ENCODE data around the gene MKRN2. TPM values are rescaled to one million over a fixed set of nuclear protein-coding genes. Genes with fewer than 3 reads are reported as not detected.

The MKRN2 gene
- total and polyA plus RNA-seq, 2 of the 8 experiments (the other 6 are each of a cell fraction or from before 2014, with no cell fraction given), result 15.3 to 17.6 TPM

DNA sequence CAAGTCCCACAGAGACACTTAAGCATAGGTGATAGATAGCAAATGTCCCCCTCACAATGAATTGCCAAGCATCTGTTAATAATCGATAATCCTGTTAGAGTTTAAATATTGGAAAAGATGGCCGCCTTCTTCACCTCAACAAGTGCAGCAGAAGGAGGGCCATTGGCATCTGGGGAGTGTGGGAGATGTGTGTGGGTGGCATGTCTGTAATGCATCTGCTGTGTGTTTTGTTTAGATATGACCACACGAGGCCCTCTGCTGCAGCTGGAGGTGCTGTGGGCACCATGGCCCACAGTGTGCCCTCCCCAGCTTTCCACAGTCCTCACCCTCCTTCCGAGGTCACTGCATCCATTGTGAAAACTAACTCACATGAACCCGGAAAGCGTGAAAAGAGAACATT is 12.9 kb downstream of the MKRN2 start (continued):
- TF ChIP-seq ZNF274 (IDR thresholded peaks at IDR 0.05; ENCODE audit: borderline replicate concordance, extremely low read depth, low read length) (no peak), CREB1 (IDR thresholded peaks at IDR 0.05) (no peak), SAP30 (IDR thresholded peaks at IDR 0.05; ENCODE audit: insufficient read depth, insufficient replicate concordance, low read length) (no peak), RNF2 (IDR thresholded peaks at IDR 0.05; ENCODE audit: borderline replicate concordance, low read depth, low read length, missing control alignments, poor library complexity, severe bottlenecking) (no peak)
